Heart right ventricle (tissue), 16 donors: ENCODE measurements around the gene ACCS. TPM values are rescaled to one million over a fixed set of nuclear protein-coding genes. Genes with fewer than 3 reads are reported as not detected.
A peak's percentile ranks its signal among the peaks of the same experiment; 100 is the strongest.

Experiments used
- ATAC-seq, 8 donors: fragments of 200-7000 bp; cut with Tn5 transposase; one replicate each; pipeline ENCODE4 v1.9.1; 2020; ENCODE audit warnings: mild to moderate bottlenecking in 8 of 8, moderate library complexity in 8 of 8, moderate number of reproducible peaks in 1 of 8
- DNase-seq, 2 donors: peaks; one replicate each; pipeline ENCODE4 v3.0.0-alpha.2; 2020
- H3K27ac ChIP-seq, 10 donors: fragments of 200-600 bp; sonication (generic) in 2 of 10; one replicate each; pipeline versions ENCODE4 v1.5.0 to v1.8.0; 2020 to 2022; ENCODE audit warnings: mild to moderate bottlenecking in 3 of 10
- H3K27me3 ChIP-seq, 7 donors: fragments of 200-600 bp; one replicate each; pipeline ENCODE4 v1.8.0; 2021 to 2022; ENCODE audit warnings: mild to moderate bottlenecking in 2 of 7
- H3K36me3 ChIP-seq, 9 donors: fragments of 200-600 bp; sonication (generic) in 1 of 9; one replicate each; pipeline versions ENCODE4 v1.5.0 to v1.8.0; 2020 to 2022; ENCODE audit warnings: mild to moderate bottlenecking in 2 of 9
- H3K4me1 ChIP-seq, 9 donors: fragments of 200-600 bp; sonication (generic) in 1 of 9; one replicate each; pipeline versions ENCODE4 v1.5.0 to v1.8.0; 2020 to 2022; ENCODE audit warnings: mild to moderate bottlenecking in 4 of 9
- H3K4me3 ChIP-seq, 10 donors: fragments of 200-600 bp; sonication (generic) in 2 of 10; one replicate each; pipeline versions ENCODE4 v1.5.0 to v1.8.0; 2020 to 2022; ENCODE audit warnings: mild to moderate bottlenecking in 7 of 10, moderate library complexity in 2 of 10
- H3K9me3 ChIP-seq, 11 donors: fragments of 200-600 bp in 10 of 11; sonication (generic) in 2 of 11; one replicate each; pipeline versions ENCODE4 v1.5.0 to v1.8.0; 2013 to 2022; ENCODE audit warnings: mild to moderate bottlenecking in 2 of 11, control low read depth in 1 of 11, moderate library complexity in 1 of 11
- CTCF ChIP-seq, 9 donors: fragments of 200-600 bp; sonication (generic) in 2 of 9; IDR thresholded peaks; one replicate each; pipeline versions ENCODE4 v1.5.0 to v1.8.0; 2021 to 2022; ENCODE audit warnings: antibody characterized with exemption in 9 of 9, mild to moderate bottlenecking in 5 of 9, moderate library complexity in 1 of 9
- WGBS, 2 donors: extraction: QIAGEN DNeasy Blood & Tissue Kit; methylation state at CpG; one replicate each; pipeline ENCODE4 v1.1.7; 2013; ENCODE audit warnings: inconsistent platforms in 1 of 2; 5-methylcytosine and 5-hydroxymethylcytosine counted together
- intact Hi-C, 10 donors: fragments of 100-400 bp; cut with DNase I; formaldehyde crosslinking; loops; one replicate each; pipeline versions ENCODE4 v1.11.1 to v1.14.2; 2022
- polyA plus RNA-seq, 2 donors: library from polyadenylated mRNA; stranded (reverse); fragments of 200-250 nt; gene quantifications; one replicate each; pipeline ENCODE4 v1.2.3, GENCODE V29; 2013
- total RNA-seq, 10 donors: library from RNA; stranded (reverse); fragmentation: NEBNext Ultra II Directional in 3 of 10; extraction: Animal tissue kit (Norgen Biotek cat#: 25700) in 3 of 10; gene quantifications; one replicate each; pipeline versions ENCODE4 v1.2.1 to v1.2.4, GENCODE V29; 2021 to 2023
- donor health status: Arrhythmogenic right ventricular cardiomyopathy.
- donor health status: ischemic (EF 13 %, LVEDD 7.1; RV severe dilation, severe dysfunction).
- donor health status: healthy with polysubstance abuse.
- donor health status: DM: no; HTN: yes; CAD: no.
- donor health status: DM: no; HTN: no; CAD: no.
- donor health status: ischemic (EF 25% LVEDD 6.9; RV normal size, moderate dysfunction).
- donor health status: ischemic (EF 25% LVEDD 5.7; RV mildly dilated, moderate dysfunction).
- donor health status: healthy.
- donor health status: DM: yes; HTN: yes; CAD: no.
- donor health status: Ischemic cardiomyopathy.
- donor health status: ischemic (EF 35%, LVEDD 5.7; RV mildly dilated, moderate dysfunction).
- donor health status: nonischemic (EF 11% LVEDD 7.7; RV severe dilation, severe dysfunction).
- donor health status: DM: yes; HTN: yes; CAD: no.
- donor health status: PGD.
- donor health status: ischemic (EF 29% LVEDD 5.4; RV normal size, mild dysfunction).
- donor health status: nonischemic (EF 23%, LVEDD 6.1; RV moderate dilation, normal function).

The ACCS gene
- total and polyA plus RNA-seq, 12 donors = 2.6 to 32.7 (median 8.2) TPM

DNA sequence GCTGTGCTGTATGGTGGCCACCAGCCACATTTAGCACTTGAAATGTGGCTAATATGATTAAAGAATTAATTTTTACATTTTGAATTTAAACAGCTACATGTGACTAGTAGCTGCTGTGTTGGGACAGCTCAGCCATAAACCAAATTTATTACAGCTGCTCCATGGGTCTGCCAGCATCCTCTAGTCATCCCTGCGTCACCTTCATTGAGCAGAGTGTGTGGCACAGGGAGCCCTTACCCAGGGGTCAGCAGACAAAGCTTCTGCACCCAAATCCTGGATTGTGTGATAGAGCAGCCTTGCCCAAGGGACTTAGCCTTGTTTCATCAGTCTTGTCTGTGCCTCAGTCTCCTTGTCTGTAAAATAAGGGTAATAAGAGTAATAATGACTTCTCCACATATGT is 37.7 kb upstream of the ACCS start:
- Histone ChIP-seq H3K4me1 (peaks cover 9 to 38% (median 35%) of the 10 kb centered on the region in 9 donors), H3K4me3 (no peak overlapping the region), H3K27me3 (no peaks in the 10 kb centered on the region), H3K9me3 (peaks cover 0 to 26% (median 7%) of the 10 kb centered on the region in 11 donors), H3K36me3 (no peaks in the 10 kb centered on the region), H3K27ac (no peak overlapping the region)
- TF ChIP-seq CTCF (IDR thresholded peaks at IDR 0.05) = no peak
- WGBS, 2 donors = 96 to 98% methylated on average over 1 of the region's 1 CpG
- DNase-seq = no peak
- intact Hi-C loops = no loop called here
- no peak for ATAC-seq

- Histone ChIP-seq H3K4me1 (peaks cover 9 to 43% (median 36%) of the 10 kb centered on the region in 9 donors), H3K27me3 (no peaks in the 10 kb centered on the region), H3K36me3 (no peaks in the 10 kb centered on the region), H3K9me3 (peaks cover 0 to 26% (median 7%) of the 10 kb centered on the region in 11 donors), H3K4me3 (no peak overlapping the region), H3K27ac (peak overlapping the region in 5 of 10 donors; percentile 21 to 89 (median 78))
- intact Hi-C loops = no loop called here
- 82 to 91% methylated on average over 3 of the region's 3 CpGs for WGBS, 2 donors
- no peak for ATAC-seq
- no peak for DNase-seq
- TF ChIP-seq CTCF (IDR thresholded peaks at IDR 0.05) = no peak
These were observed 37.1 kb upstream of the ACCS start for GRCh38 chr11:44028816-44029506.

- no peak for TF ChIP-seq CTCF (IDR thresholded peaks at IDR 0.05)
- peaks cover 0 to 26% (median 7%) of the 10 kb centered on the region in 11 donors for H3K9me3 ChIP-seq
- no peak overlapping the region for H3K4me3 ChIP-seq
- ATAC-seq (no peak), DNase-seq (no peak)
- peaks cover 9 to 43% (median 36%) of the 10 kb centered on the region in 9 donors for H3K4me1 ChIP-seq
- peak overlapping the region in 7 of 10 donors; percentile 21 to 89 (median 79) for H3K27ac ChIP-seq
- WGBS, 2 donors = 91 to 100% methylated on average over 1 of the region's 1 CpG
- H3K36me3 ChIP-seq = no peaks in the 10 kb centered on the region
- intact Hi-C loops = no loop called here
- H3K27me3 ChIP-seq = no peaks in the 10 kb centered on the region
These were observed 36.6 kb upstream of the ACCS start for GRCh38 chr11:44029507-44029845.

GRCh38 chr11:44029977-44030911 is 35.8 kb upstream of the ACCS start:
- peak; percentile 42 to 70 for DNase-seq
- 5 to 9% methylated on average over 5 of the region's 5 CpGs for WGBS, 2 donors
- Histone ChIP-seq H3K4me1 (peaks cover 9 to 43% (median 36%) of the 10 kb centered on the region in 9 donors), H3K27me3 (no peaks in the 10 kb centered on the region), H3K36me3 (no peaks in the 10 kb centered on the region), H3K4me3 (no peak overlapping the region), H3K9me3 (peaks cover 0 to 19% (median 7%) of the 10 kb centered on the region in 11 donors), H3K27ac (peak overlapping the region; percentile 49 to 89 (median 78))
- ATAC-seq = peak; percentile 79 to 91 (median 85)
- TF ChIP-seq CTCF (IDR thresholded peaks at IDR 0.05) = peak in 1 of 9 donors; percentile 3
- intact Hi-C loops = loop anchor here in 7 of 10 donors (2.0 to 10.0 kb wide), 5 partner anchors 41 to 87 kb away; partner anchors contain the start of gene C11orf96 (in 3 of the 7)
